HS-27A (cell line): ENCODE data around the gene PSENEN.
"Not testable (repeated sequence)": the region's sequence is repeated elsewhere in the genome, so short reads cannot be mapped to it uniquely, and the experiment has no call there.

ENCODE experiments used
- DNase-seq: peaks from one replicate; pipeline ENCODE4 v3.0.0-alpha.2; 2012; ENCODE audit warnings: low read depth, missing footprints

The PSENEN gene

GRCh38 chr19:35718345-35719041 is 27.0 kb upstream of the PSENEN start:
- no peak for DNase-seq

- no peak for DNase-seq
Measured at GRCh38 chr19:35719402-35720162, 25.9 kb upstream of the PSENEN start.

- no peak for DNase-seq
Measured at GRCh38 chr19:35720163-35720524, 25.3 kb upstream of the PSENEN start.

GRCh38 chr19:35720648-35721047 is 24.8 kb upstream of the PSENEN start:
- DNase-seq: no peak

- no peak for DNase-seq
Measured at GRCh38 chr19:35721374-35721773, 24.1 kb upstream of the PSENEN start.

GRCh38 chr19:35722461-35722860 is 23.0 kb upstream of the PSENEN start:
- DNase-seq: no peak

- DNase-seq: no peak
Measured at GRCh38 chr19:35722897-35723296, 22.6 kb upstream of the PSENEN start.

GRCh38 chr19:35723671-35724070 is 21.8 kb upstream of the PSENEN start:
- no peak for DNase-seq

- DNase-seq: not testable (repeated sequence)
Measured at GRCh38 chr19:35724132-35724531, 21.3 kb upstream of the PSENEN start.

- no peak for DNase-seq
Measured at GRCh38 chr19:35724560-35724959, 20.9 kb upstream of the PSENEN start.

GRCh38 chr19:35725216-35725861 is 20.1 kb upstream of the PSENEN start:
- DNase-seq: no peak

- no peak for DNase-seq
Measured at GRCh38 chr19:35727053-35727955, 18.1 kb upstream of the PSENEN start.

- DNase-seq: no peak
Measured at GRCh38 chr19:35727956-35728706, 17.3 kb upstream of the PSENEN start.

GRCh38 chr19:35729021-35729420 is 16.4 kb upstream of the PSENEN start:
- DNase-seq: no peak

- DNase-seq: no peak
Measured at GRCh38 chr19:35729763-35730162, 15.7 kb upstream of the PSENEN start.

GRCh38 chr19:35730326-35730725 is 15.1 kb upstream of the PSENEN start:
- no peak for DNase-seq

- no peak for DNase-seq
Measured at GRCh38 chr19:35731353-35731752, 14.1 kb upstream of the PSENEN start.

GRCh38 chr19:35731779-35732405 is 13.6 kb upstream of the PSENEN start:
- no peak for DNase-seq

GRCh38 chr19:35732540-35733179 is 12.8 kb upstream of the PSENEN start:
- no peak for DNase-seq
